ENCODE measurements around the gene TMEM135.

TMEM135 gene

DNA sequence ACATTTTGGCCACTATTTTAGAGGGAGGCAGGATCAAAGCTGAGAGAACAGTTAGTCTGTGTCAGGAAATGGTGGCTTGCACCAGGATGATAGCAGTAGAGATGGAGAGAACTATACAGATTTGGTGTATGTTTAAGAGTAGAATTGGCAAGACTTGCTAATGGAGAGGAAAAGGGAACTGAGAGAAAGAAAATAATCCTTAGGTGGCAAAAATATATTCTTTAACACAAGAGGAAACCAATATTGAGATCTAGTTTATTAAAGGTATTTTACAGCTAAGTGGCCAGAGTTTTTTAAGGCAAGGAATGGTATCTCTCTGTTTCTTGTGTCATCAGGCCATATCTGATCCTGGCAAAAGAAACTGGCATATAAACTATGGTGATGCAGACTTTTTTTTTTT lies 278.8 kb downstream of the TMEM135 start:
- DNase-seq: no peak

DNA sequence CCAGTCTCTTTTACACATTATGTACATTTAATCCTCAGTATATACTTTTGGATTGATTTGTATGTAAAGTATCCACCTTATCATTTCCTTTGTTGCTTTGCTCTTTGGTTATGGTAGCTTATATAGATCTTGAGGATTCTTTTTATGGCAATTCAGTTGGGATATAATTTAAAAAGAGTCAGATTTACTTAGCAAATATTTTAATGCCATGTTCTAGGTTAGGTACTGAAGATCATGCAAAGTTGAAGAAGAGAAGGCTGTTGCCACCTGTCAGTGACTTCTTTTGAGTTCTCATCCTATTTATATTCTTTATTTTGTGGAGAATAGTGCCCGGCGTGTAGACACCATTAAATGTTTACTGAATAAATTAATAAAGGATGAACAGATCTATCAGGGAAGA lies 279.7 kb downstream of the TMEM135 start:
- no peak for DNase-seq

DNA sequence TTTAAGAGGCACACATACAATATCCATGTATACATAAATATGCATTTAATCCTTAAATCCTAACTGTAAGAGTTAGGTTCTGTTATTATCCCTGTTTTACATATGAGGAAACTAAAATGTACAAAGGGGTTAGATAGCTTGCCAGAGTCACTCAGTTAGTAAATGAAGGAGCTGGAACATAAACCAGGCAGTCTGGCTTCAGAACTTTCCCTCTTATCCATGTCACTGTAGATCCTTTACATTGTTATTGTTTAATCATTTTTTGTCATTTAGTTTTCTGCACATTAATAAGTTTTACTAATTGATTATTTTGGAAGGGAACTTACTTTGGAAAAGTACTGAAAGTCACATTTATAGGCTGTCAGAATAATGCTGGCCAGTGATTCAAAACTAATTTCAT lies 282.4 kb downstream of the TMEM135 start:
- DNase-seq: no peak

DNA sequence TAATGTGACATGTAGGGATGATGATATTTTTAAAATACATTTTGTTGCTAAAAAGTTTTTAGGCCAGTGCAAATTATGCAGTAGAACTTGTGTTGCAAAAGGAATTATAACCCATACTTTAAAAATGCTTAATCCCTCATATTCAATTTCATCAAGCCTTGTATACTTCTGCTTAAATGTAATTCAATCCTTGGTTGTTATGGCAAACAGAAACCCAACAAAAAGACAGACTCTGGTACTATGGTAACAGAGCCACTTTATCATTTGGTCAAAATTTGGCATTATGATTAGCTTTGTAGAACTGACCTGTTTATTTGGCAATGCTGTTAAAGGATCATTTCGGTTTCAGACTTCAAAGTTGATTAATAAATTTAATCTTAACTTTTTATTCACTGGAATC lies 284.8 kb downstream of the TMEM135 start:
- DNase-seq: no peak

DNA sequence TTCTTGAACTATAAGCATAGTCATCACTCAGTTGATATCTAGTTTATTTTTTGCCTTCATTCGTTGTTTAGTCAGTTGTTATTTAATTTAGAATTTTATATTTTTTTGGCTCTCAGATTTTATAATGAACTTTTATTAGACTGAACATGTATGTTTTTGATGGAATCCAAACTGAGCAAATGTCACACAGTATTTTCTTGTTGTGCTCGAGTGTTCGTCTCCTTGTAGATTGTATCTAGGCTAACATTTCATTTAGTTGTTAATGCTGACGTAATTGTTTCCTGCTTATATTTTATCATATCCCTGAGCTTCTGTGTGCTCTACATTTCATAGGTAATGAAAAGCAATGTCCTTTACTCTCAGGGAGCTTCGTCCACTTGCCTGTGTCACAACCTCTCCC lies 286.2 kb downstream of the TMEM135 start:
- DNase-seq: no peak

DNA sequence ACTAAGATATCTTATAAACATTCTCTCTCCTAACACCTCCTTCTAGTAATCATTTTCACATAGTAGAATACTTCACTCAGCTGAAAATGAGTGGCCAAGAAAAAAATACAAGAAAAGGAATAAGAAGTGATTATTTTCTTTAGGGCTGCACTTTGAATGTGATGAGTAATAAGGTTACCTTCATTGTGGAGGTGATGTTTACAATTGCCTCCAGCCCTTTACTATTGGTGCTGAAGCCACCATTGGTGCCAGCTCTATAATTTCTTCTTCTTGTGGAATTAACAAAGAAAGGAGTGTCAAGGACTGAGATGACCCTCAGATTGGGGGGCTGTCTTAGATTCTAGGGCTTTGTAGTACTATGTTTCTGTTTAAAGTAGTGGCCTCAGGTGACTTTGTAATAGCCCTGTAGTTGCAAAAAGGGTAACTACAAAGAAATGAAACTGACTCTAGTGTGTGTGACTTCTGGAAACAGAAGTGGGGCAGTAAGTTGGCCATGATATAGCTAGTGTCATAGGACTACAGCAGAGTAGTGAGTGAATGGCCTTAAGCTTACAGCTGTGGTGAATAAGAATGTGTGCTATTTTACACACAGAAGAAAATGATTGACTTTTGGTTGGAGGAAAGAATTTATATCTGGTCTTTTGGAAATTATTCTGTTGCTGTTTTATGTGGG lies 287.2 kb downstream of the TMEM135 start:
- no peak for DNase-seq

DNA sequence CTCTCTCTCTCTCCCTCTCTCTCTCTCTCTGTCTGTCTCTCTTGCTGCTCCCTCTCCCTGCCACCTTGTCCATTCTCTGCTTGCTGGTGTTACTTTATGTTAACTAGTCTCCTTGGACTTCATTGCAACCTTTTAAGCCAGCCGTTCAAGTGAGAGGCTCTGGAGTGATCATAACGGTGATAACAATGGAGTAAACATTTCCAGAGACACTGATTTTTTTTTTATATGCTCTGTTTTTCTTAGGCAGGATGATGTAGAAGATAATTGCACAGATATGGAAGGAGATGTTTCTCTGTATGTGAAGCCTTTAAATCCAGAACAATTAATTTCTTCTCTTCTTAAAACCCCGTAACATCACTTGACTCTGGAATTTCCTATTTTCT lies 287.7 kb downstream of the TMEM135 start:
- DNase-seq: no peak

DNA sequence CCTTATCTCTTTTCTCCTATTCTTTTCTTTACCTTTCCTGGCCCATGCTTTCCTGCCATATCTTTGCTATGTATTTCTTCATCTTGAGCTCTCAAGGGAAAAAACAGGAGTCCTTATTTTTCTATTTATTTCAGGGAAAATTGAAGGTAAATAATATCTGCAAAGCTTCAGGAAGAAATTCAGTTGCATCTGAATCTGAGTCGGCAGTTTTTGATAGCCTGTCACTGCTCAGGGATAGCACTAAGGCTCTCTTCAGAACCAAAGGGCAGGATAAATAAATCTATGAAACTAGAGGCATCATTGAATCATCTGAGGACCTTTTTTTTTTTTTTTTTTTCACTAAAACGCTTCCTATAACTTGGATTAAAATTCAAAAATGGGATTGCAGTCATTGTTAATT lies 288.9 kb downstream of the TMEM135 start:
- DNase-seq: no peak

DNA sequence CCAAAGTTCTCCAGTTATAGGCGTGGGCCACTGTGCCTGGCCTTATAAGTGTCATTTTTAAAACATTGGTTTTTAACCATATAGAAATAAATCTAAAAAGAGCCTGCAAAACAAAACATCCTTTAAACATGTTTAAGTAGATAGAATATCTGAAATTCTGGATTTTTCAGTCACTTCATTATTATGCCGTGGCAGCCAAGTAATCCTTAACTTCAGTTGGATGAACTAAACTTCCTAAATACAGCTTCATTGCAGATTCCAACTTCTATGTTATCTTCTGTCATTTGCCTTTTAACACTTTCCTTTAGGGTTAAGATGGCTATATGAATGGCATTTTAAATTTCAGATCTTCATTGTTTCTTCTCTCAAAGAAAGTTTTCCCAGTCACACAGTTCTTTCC lies 291.4 kb downstream of the TMEM135 start:
- DNase-seq: no peak

DNA sequence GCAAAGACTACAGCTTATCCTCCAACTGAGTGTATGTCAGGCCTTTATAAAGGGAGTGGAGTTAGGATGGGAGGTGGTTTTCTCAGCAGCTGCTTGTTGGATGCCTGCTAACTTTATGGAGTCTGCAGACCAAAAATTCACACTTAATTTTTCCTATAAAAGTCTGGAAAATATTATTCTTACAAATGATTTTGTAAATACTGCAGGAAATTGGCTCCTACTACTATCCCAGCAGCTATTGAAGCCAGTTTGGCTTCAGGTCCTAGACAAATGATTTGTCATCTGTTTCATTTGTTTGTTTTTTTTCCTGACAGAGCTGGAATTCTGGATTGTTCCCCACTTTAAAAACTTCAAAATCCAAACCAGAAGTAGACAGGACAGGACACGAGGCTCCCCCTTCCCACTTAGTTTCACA lies 292.5 kb downstream of the TMEM135 start:
- no peak for DNase-seq

DNA sequence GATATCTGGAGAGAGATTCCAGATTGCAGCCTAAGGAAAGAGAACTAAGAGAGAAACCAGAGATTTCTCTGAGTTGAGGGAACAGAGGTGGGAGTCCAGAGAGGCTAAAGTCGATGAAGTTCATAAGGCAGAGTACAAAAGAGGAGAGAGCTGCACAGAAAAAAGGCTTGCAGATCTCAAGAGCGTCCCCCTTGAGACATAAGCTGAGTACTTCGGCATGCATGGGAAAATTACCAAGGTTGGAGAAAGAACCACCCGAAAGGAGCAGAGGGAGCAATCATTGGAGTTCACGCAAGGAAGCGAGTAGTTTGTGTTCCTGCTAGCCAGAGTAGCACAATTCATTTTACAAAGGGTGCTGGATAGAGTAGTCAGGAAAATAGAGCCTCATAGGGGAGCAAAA lies 293.5 kb downstream of the TMEM135 start:
- DNase-seq: no peak

DNA sequence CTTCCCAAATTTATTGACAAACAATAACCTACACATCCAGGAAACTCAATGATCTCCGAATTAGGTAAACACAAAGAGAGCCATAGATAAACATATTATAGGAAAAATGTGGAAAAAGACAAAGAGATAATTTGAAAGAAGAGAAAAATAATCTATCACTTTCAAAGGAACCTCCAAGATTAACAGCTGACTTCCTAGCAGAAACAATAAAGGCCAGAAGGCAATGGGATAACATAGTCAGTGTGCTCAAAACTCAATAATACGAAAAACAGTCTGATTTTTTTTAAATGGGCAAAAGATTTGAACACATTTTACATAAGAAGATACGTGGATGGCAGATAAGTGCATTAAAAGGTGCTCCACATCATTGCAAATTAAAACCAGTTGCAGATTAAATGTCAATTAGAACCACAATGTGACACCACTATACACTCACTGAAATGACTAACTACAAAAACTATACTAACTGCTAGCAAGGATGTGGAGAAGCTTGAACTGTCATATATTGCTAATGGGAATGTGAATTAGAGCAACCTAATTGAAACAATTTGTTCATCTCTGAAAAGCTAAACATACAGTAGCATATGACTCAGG lies 300.4 kb downstream of the TMEM135 start:
- no peak for DNase-seq

DNA sequence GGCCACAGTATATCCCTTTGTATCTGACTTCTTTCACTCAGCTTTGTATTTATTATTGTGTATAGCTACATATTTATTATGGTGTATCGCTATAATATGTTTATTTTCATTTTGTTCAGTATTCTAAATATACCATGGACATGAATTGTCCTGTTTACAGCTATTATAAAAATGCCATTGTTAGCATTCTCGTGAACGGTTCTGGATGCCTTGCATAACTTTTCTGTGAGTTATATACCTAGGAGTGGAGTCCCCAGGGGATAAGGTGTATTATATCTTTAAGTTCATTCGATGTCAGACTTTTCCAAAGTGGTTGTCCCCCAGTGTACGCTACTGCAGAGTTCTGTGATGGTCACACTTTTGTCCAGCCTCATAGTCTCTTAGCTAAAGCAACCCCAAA lies 301.7 kb downstream of the TMEM135 start:
- no peak for DNase-seq

DNA sequence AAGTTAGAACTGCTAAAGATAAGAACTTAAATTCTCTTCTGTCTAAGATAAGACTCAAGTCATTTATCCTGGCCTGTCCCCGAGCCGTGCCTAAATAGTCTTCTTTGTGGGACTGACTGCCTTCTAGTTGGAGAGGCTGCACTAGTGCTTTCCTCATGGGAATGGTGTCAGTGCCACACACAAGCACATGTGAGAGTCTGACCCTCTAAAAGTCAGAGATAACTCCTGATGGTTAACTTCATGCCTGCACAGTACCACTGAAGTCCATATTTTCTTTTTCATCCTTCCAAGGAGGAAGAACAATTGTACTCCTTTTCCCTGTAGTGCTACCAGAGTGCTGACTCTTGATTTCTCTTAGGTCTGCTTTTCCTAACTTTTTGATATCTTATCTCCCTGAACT lies 309.7 kb downstream of the TMEM135 start:
- DNase-seq: no peak

DNA sequence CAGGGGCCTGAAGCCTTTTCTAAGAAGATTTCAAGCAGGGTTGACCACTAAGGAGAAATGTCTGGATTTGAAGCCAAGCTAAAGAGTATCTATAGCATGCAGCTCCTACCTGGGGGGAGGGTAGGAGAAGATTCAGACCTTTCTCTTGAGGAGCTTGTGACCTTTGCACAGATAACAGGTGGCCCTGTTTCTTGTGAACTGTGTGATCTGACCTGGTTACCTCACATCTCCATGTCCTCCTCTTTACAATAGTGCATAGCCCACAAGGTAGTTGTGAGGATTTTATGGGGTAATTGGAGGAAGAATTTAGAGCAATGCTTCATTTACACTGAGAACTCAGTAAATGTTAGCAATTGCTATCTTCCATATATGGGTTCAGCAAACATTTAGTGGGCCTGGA lies 310.1 kb downstream of the TMEM135 start:
- DNase-seq: no peak

DNA sequence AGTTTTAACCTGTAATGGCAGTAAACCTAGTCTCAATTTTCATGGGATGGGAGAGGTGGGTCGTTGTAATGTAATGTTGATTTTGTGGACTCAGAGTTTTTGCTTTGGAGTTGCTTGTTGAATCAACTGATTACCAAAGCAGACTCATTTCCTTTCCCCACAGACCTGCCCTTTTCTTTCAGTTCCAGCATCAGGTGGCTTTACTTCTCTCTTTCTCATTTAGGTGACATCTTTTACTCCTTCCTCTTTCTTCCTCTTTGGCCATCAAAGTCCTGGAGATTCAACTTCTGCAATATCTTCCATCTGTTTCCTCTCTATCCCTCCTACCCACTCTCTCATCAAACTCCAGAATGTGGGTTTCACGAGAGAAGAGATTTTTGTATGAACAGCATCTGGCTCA lies 313.9 kb downstream of the TMEM135 start:
- no peak for DNase-seq

DNA sequence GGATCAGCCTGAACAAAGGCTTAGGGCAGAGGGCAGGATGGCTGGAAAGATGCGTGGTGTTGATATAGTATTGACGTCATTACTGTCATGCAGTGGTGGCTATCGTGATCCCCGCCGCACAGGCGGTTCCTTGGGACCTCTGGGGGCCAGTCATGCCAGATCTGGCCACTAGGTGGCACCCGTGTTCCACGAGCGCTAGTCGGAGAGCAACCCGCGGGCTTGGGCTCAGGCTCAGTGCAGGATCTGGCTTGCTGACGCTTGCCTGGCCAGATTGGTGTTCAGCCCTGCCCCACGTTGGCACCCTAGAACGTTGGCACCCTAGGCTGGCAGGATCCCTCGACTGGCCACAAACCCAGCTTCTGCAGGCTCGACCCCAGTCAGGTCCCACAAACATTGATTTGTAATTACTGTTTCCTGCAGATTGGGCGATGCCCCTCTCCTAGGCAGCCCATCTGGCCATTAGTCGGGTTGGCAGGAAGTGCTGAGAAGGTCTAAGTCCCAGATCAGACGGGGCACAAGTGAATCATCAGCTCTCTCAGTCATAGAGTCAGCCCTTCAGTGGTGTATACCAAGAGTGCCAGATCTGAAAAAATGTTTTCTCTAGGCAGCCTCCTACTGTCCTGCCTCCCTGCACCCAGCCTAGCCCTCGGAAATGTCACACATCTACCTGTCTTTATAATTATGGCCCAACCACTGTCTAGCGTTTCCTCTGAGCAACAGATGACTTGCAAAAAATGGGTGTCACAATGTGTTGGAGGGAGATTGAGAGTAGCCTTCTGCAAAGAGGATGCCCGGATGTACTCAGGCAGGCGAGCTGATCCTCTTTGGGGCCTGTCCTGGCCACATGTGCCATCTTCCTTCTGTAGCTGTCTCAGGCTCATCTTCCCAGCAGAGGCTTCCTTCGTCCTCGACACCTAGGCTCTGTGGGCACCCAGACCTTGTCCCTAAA lies 315.3 kb downstream of the TMEM135 start:
- peak; percentile 85 for DNase-seq

DNA sequence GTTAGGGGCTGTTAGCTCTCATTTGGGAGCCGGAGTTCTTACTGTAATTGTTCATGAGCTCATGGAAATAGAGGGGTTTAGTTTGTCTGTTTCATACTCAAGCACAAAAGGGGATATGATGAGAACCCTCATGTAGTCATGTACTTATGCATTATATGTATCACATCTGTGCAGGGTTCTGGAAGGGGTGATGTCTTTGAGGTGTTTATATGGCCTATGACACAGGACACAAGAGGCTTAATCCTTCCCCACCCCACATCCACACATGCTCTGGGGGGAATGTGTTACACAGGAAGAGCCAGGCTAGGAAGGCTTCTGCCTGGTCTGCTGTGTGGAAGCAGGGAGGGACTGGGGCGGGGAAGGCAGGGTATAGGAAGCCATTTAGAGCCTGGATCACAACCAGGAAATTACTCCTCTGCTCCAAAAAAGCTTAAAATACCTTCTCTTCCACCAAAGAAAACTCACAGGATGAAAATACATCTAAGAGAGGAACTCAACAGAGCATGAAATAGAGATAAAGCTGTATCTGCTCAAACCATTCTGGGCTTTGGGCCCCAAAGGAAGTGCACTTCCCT lies 316.1 kb downstream of the TMEM135 start:
- DNase-seq: no peak

DNA sequence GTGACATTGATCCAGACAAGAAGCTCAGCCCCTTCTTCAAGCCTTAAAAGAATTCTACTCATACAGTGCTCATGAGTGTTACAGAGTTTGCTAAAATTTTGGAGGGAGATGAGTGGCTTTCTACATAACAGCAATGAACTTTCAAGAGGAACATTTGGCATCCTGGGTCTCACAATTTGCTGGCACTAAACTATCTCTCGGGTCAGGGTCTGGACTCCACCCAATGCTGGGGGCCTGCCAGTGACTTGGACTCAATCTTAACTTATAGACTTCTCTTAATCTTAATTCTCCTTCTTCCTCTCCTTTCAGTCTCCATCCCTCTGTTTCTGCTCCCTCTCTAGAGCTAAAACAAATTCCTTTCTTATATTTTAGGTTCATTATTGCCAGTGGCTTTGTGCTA lies 317.9 kb downstream of the TMEM135 start:
- DNase-seq: no peak

DNA sequence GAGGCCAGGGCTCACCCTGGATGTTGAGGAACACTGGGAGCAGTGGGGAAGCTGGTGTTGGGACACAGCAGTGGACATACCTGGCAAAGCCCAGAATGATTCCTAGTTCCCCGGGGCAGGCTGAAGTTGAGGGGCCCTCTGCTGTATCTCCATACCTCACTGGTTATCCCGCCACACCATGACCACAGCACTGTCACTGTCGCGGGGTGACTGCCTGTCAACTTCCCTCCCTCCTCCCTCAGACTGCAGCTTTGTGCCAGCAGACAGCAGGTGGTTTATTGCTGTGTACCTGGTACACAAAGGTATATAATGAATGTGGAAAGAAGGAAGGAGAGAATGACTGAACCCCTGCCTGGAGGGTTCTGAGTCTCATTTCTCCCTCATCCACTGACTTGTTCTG lies 318.7 kb downstream of the TMEM135 start:
- DNase-seq: no peak

DNA sequence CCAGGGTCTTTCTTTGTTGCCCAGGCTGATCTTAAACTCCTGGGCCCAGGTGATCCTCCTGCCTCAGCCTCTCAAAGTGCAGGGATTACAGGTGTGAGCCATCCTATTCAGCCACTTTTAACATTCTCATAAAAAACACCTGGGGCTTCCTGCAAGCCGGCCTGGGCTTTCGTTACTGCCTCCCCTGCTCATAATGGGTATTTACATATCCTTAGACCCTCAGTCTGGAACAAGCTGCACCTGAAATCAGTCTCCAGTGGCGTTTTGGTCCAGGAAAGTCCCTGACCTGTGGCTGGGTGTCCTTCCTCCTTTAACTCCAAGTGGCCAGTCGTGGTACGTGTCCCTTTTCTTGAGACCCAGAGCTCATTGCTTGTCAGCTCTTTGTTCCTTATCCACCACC lies 320.7 kb downstream of the TMEM135 start:
- DNase-seq: no peak

DNA sequence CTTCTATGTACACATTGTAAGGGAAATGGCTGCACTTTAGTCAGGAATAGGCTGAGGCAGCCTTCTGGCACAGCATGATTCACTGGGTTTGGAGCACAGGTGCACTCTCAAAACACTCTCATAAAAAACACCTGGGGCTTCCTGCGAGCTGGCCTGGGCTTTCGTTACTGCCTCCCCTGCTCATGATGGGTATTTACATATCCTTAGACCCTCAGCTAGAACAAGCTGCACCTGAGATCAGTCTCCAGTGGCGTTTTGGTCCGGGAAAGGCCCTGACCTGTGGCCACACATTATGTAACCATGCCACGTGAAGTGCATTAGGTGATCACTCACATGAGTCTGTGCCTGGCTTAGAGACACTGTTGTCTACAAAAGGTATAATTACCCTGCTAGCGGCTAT lies 321.7 kb downstream of the TMEM135 start:
- no peak for DNase-seq

DNA sequence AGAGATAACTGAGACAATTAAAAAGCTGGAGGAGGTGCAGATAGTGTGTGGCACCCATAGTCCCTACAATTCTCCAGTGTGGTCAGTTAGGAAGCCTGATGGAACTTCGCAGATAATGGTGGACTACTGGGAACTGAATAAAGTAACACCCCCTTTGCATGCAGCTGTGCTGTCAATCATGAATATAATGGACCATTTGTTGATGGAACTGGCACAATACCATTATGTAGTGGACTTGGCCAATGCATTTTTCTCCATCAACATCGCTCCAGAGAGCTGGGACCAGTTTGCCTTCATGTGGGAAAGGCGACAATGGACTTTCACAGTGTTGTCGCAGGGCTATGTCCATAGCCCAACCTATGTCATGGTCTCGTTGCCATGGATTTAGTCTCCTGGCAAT lies 324.2 kb downstream of the TMEM135 start:
- DNase-seq: no peak

DNA sequence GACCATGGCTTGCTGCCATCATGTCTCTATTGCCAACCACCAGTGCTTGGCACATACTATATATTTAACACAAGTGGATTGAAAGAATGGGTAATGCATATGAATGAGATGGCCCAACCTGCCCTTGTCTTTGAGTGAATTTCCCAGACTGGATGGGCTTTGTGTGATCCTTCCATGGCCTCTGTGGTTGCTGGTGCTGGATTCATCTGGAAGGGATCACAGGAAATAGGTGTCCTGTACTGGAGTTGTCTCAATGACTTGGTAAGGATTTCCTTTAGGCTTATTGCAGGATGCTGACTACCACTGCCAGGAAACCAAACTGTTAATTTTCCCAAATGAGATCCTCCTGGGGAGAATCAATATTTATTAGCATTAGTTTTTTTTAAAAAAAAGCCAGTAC lies 328.6 kb downstream of the TMEM135 start:
- no peak for DNase-seq

Measured in stimulated activated CD4-positive, alpha-beta T cell treated with anti-CD3 and anti-CD28 coated beads, Interleukin-12 subunit alpha, Interleukin-12 subunit beta, amount 100 ng/mL, for 4 hours (primary cell).